IPS-15b (cell line): ENCODE data around the gene POMGNT1.

Experiments used
- H3K27me3 ChIP-seq: one replicate; pipeline ENCODE4 v1.6.1; 2013; ENCODE audit warnings: low read length; ENCODE audit not compliant: control insufficient read depth, insufficient read depth
- H3K36me3 ChIP-seq: one replicate; pipeline ENCODE4 v1.6.1; 2013; ENCODE audit warnings: low read length; ENCODE audit not compliant: control insufficient read depth, insufficient read depth
- H3K4me1 ChIP-seq: one replicate; pipeline ENCODE4 v1.6.1; 2013; ENCODE audit warnings: mild to moderate bottlenecking, low read length; ENCODE audit not compliant: control insufficient read depth, insufficient read depth
- H3K4me3 ChIP-seq: one replicate; pipeline ENCODE4 v1.5.1; 2013; ENCODE audit warnings: low read depth, low read length
- H3K9ac ChIP-seq: one replicate; pipeline ENCODE4 v1.6.1; 2013; ENCODE audit warnings: low read depth, mild to moderate bottlenecking, low read length
- H3K9me3 ChIP-seq: one replicate; pipeline ENCODE4 v1.6.1; 2013; ENCODE audit warnings: mild to moderate bottlenecking, low read length; ENCODE audit not compliant: control insufficient read depth, insufficient read depth

The POMGNT1 gene

DNA sequence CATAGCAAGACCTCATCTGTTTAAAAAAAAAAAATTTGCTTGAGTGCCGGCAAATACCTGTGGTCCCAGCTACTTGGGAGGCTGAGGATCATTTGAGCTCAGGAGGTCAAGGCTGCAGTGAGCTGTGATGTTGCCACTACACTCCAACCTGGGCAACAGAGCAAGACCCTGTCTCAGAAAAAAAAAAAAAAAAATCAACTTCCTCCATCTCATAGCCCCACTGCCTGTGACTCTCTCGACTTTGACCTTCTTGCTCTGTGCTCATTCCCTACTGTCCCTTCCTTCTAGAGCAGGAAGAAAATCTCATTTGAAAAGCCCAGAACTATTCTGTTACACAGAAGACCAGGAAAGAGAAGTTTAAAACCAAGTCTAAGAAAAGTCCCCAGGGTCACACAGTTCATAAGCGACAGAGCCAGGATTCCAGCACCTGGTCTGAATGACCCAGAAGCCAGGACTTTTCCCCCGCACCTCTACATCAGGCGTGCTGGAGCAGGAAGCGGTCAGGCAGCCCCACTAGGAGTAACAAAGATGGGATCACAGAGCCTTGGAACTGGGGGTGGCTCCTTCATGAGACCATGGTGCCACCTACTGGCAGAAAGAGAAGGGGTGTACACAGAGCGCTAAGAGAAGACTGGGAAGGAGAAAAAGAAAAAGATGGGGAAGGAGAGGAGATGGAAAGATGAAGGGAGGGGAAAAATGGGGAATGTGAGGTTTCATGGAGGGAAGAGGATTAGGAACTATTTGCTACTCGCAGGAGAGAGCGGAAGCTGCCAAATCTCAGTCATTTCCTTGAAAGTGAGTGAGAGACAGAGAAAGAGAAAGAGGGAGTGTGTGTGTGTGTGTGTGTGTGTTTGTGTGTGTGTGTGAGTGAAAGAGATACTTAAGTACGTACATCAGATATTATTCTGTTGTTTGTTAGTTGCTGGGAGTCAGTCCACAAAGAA is 18.8 kb downstream of the POMGNT1 start:
- no peaks in the 10 kb centered on the region for H3K9me3 ChIP-seq
- H3K27me3 ChIP-seq, result peaks cover under 1% of the 10 kb centered on the region
- no peak overlapping the region for H3K4me3 ChIP-seq
- no peaks in the 10 kb centered on the region for H3K36me3 ChIP-seq
- H3K9ac ChIP-seq, result no peak overlapping the region
- peaks cover 8% of the 10 kb centered on the region for H3K4me1 ChIP-seq

GRCh38 chr1:46176211-46176865 is 21.9 kb downstream of the POMGNT1 start, which contains the start of gene P3R3URF:
Gene P3R3URF, minus strand, starts transcription at chr1:46176488. Its CDS starts 17 bp downstream, at chr1:46176471.
- peaks cover 12% of the 10 kb centered on the region for H3K4me1 ChIP-seq
- H3K36me3 ChIP-seq, result no peaks in the 10 kb centered on the region
- H3K27me3 ChIP-seq, result no peaks in the 10 kb centered on the region
- H3K4me3 ChIP-seq, result no peak within 1 kb of the TSS
- no peak within 1 kb of the TSS for H3K9ac ChIP-seq
- H3K9me3 ChIP-seq, result no peaks in the 10 kb centered on the region

DNA sequence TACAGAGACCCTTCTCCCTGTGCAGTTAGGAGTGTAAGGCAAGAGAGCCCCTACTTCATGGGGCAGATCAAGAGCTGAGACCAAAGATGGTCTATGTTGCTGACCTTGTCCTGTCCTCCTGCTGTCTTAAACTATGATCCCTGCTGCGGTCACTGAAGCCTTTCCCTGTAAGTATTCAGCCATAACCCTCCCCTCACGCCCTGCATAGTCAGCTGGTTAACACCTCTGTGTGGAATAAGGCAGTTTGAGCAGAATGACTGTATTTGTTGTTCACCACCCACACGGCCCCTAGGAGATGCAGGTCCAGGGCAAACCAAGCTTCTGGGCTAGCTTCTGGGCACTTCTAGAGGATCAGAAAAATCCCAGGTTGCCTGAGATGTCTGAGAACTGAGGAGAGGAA is 23.0 kb downstream of the POMGNT1 start:
- Histone ChIP-seq H3K9me3 (no peaks in the 10 kb centered on the region), H3K36me3 (no peaks in the 10 kb centered on the region), H3K4me1 (peaks cover 12% of the 10 kb centered on the region), H3K4me3 (no peak overlapping the region), H3K27me3 (no peaks in the 10 kb centered on the region), H3K9ac (no peak overlapping the region)

GRCh38 chr1:46174448-46175231 is 23.6 kb downstream of the POMGNT1 start, which contains the start of gene TSPAN1:
Gene TSPAN1, plus strand, starts transcription at chr1:46175087. Its CDS starts 6,021 bp downstream, at chr1:46181108.
- no peaks in the 10 kb centered on the region for H3K36me3 ChIP-seq
- no peak within 1 kb of the TSS for H3K4me3 ChIP-seq
- H3K9me3 ChIP-seq, result no peaks in the 10 kb centered on the region
- H3K4me1 ChIP-seq, result peaks cover 8% of the 10 kb centered on the region
- no peak within 1 kb of the TSS for H3K9ac ChIP-seq
- H3K27me3 ChIP-seq, result peaks cover 4% of the 10 kb centered on the region

DNA sequence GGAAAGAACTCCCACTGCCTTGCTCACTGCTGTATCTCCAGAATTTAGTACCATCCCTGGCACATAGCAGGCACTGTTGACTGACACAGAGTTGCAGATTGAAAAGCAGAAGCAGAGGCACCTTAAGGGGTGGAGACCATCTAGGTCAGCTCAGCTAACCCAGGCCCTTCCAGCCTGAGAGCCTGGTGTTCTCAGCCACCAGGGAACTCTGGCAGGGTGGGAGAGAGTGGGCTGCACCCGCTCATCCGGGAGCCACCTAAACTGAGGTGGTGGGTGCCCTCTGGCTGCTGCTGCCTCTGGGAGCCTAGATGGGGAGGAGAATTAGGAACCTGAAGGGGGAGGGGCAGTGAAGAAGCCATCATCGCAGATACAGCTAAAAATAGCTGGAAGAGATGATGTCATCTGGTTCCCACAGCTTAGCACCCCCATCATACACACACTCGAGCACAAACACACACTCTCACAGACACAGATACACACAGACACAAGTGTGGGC is 24.8 kb downstream of the POMGNT1 start:
- no peaks in the 10 kb centered on the region for H3K9me3 ChIP-seq
- peaks cover 6% of the 10 kb centered on the region for H3K27me3 ChIP-seq
- no peak overlapping the region for H3K9ac ChIP-seq
- H3K4me1 ChIP-seq, result peaks cover 7% of the 10 kb centered on the region
- no peak overlapping the region for H3K4me3 ChIP-seq
- H3K36me3 ChIP-seq, result no peaks in the 10 kb centered on the region

GRCh38 chr1:46172321-46172720 is 25.9 kb downstream of the POMGNT1 start:
- Histone ChIP-seq H3K36me3 (no peaks in the 10 kb centered on the region), H3K9ac (no peak overlapping the region), H3K27me3 (peaks cover 11% of the 10 kb centered on the region), H3K9me3 (no peaks in the 10 kb centered on the region), H3K4me3 (no peak overlapping the region), H3K4me1 (peaks cover 10% of the 10 kb centered on the region)

DNA sequence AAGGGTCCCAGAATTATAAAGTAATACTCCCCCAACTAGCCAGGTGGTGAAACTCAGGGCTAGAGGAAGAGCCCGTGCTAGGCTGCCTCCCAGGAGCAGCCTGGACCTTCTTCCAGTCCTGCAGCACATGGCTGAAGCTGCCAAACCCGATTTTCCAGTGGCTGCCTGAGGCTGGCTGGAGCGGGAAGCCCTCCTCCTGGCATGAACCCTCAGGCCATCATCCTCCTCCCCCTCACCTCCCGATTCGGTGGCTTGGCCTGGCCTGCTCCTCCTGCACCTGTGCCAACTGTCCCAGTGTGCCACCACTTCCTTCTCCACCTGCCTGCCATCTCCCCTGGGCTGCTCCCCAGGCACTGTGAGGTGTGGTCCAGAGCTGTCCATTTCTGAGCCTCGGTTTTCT is 26.4 kb downstream of the POMGNT1 start:
- Histone ChIP-seq H3K36me3 (no peaks in the 10 kb centered on the region), H3K9me3 (no peaks in the 10 kb centered on the region), H3K27me3 (peaks cover 14% of the 10 kb centered on the region), H3K9ac (no peak overlapping the region), H3K4me1 (peaks cover 12% of the 10 kb centered on the region), H3K4me3 (no peak overlapping the region)

GRCh38 chr1:46171351-46171750 is 26.9 kb downstream of the POMGNT1 start:
- no peaks in the 10 kb centered on the region for H3K36me3 ChIP-seq
- H3K27me3 ChIP-seq, result peaks cover 19% of the 10 kb centered on the region
- peaks cover 16% of the 10 kb centered on the region for H3K4me1 ChIP-seq
- H3K4me3 ChIP-seq, result no peak overlapping the region
- no peak overlapping the region for H3K9ac ChIP-seq
- H3K9me3 ChIP-seq, result no peaks in the 10 kb centered on the region

DNA sequence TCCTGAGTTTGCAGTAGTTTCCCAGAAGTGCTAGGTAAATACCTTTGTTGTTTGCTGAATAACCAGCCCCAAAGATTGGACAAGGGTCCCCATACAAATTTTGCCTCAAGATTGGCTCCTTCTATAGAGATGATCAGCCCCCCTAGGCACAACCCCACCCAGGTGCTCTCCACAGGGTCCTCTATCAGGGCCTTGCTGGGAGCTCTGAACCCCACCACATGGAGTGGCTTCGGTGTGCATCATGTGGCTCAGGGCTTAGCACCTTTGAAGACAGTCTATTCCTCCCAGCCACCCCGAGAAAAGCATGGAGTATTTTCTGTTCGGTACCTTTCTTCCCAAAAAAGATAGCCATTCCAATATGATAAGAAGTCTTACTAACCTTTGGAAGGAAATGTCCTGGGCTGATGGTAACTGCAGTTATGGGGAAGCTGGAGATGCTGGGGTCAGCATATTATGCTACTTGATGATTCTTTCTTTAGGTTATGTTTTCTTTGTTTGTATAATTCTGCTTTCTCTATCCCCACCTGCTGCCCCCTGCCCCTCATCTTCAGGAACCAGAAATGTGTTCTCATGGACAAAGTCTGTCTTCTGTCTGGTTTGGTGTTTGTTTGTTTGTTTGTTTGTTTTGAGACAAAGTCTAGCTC is 28.3 kb downstream of the POMGNT1 start:
- Histone ChIP-seq H3K9ac (no peak overlapping the region), H3K9me3 (no peaks in the 10 kb centered on the region), H3K4me3 (no peak overlapping the region), H3K36me3 (no peaks in the 10 kb centered on the region), H3K4me1 (peaks cover 18% of the 10 kb centered on the region), H3K27me3 (peaks cover 20% of the 10 kb centered on the region)

GRCh38 chr1:46168477-46168876 is 29.8 kb downstream of the POMGNT1 start:
- H3K27me3 ChIP-seq, result peaks cover 20% of the 10 kb centered on the region
- H3K9me3 ChIP-seq, result no peaks in the 10 kb centered on the region
- H3K9ac ChIP-seq, result no peak overlapping the region
- peaks cover 11% of the 10 kb centered on the region for H3K4me1 ChIP-seq
- H3K36me3 ChIP-seq, result no peaks in the 10 kb centered on the region
- no peak overlapping the region for H3K4me3 ChIP-seq
